Small intestine (tissue), 7 donors: ENCODE data around the gene SORCS2. TPM values are rescaled to one million over a fixed set of nuclear protein-coding genes. Genes with fewer than 3 reads are reported as not detected.

Experiments
- DNase-seq, 2 donors: peaks; one replicate each; pipeline versions ENCODE4 v3.0.0 to v3.0.0-alpha.2; 2013
- FAIRE-seq: peaks from 2 replicates; lab custom pipeline; 2012; peaks lifted over from hg19 to GRCh38; lab: Jason Lieb, UNC
- H3K27ac ChIP-seq, 3 donors: one replicate each; pipeline ENCODE4 v1.5.1; 2013; ENCODE audit warnings: low read length in 2 of 3, mild to moderate bottlenecking in 2 of 3, control low read depth in 1 of 3, inconsistent platforms in 1 of 3, low read depth in 1 of 3, moderate library complexity in 1 of 3
- H3K27me3 ChIP-seq, 3 donors: one replicate each; pipeline ENCODE4 v1.6.1; 2013; ENCODE audit warnings: low read length in 3 of 3, inconsistent platforms in 1 of 3; ENCODE audit not compliant: control insufficient read depth in 3 of 3, insufficient read depth in 3 of 3
- H3K36me3 ChIP-seq, 3 donors: one replicate each; pipeline ENCODE4 v1.6.1; 2013; ENCODE audit warnings: low read length in 3 of 3, inconsistent platforms in 1 of 3, low read depth in 1 of 3, mild to moderate bottlenecking in 1 of 3, moderate library complexity in 1 of 3; ENCODE audit not compliant: control insufficient read depth in 3 of 3, insufficient read depth in 2 of 3
- H3K4me1 ChIP-seq, 3 donors: one replicate each; pipeline ENCODE4 v1.6.1; 2013; ENCODE audit warnings: low read length in 2 of 3, inconsistent platforms in 1 of 3, low read depth in 1 of 3, mild to moderate bottlenecking in 1 of 3, moderate library complexity in 1 of 3; ENCODE audit not compliant: control insufficient read depth in 3 of 3, insufficient read depth in 2 of 3
- H3K4me3 ChIP-seq, 3 donors: one replicate each; pipeline ENCODE4 v1.5.1; 2013; ENCODE audit warnings: low read length in 3 of 3, control low read depth in 1 of 3, inconsistent platforms in 1 of 3, low read depth in 1 of 3, mild to moderate bottlenecking in 1 of 3, moderate library complexity in 1 of 3
- H3K9me3 ChIP-seq, 2 donors: one replicate each; pipeline ENCODE4 v1.6.1; 2013; ENCODE audit warnings: low read depth in 1 of 2, low read length in 1 of 2; ENCODE audit not compliant: control insufficient read depth in 2 of 2, insufficient read depth in 1 of 2
- WGBS, 3 donors: extraction: QIAGEN DNeasy Blood & Tissue Kit; methylation state at CpG; one replicate each; pipeline ENCODE4 v1.1.7; 2013; 5-methylcytosine and 5-hydroxymethylcytosine counted together
- polyA plus RNA-seq, 4 donors: library from polyadenylated mRNA; stranded (reverse) in 3 of 4; unstranded in 1 of 4; fragments of 200-250 nt in 3 of 4; fragments of 120-200 nt in 1 of 4; gene quantifications; one replicate each; pipeline versions ENCODE4 v1.2.1 to v1.2.3, GENCODE V29; 2013
- donor health status: healthy with polysubstance abuse.
- donor health status: control.
- donor health status: control.
- donor health status: Bipolar disorder and iron deficiency.
- donor health status: healthy.

Gene SORCS2
- polyA plus RNA-seq, 4 donors = 0.63 to 3.3 (median 2.2) TPM; not detected in 1

GRCh38 chr4:7790023-7790422 lies 597.7 kb downstream of the SORCS2 start:
- no peak for DNase-seq
- peaks cover 2 to 60% (median 3%) of the 10 kb centered on the region in 3 donors for H3K36me3 ChIP-seq
- no peaks in the 10 kb centered on the region for H3K4me1 ChIP-seq
- no peak for FAIRE-seq
- H3K27me3 ChIP-seq = no peaks in the 10 kb centered on the region
- H3K4me3 ChIP-seq = no peak overlapping the region
- WGBS, 3 donors = 67 to 74% (median 67%) methylated on average over 2 of the region's 2 CpGs
- no peaks in the 10 kb centered on the region for H3K9me3 ChIP-seq
- no peak overlapping the region for H3K27ac ChIP-seq

- no peaks in the 10 kb centered on the region for H3K4me1 ChIP-seq
- no peaks in the 10 kb centered on the region for H3K9me3 ChIP-seq
- DNase-seq = no peak
- 64 to 76% (median 68%) methylated on average over 2 of the region's 2 CpGs for WGBS, 3 donors
- no peak for FAIRE-seq
- no peak overlapping the region for H3K4me3 ChIP-seq
- H3K27me3 ChIP-seq = no peaks in the 10 kb centered on the region
- peaks cover 2 to 51% (median 3%) of the 10 kb centered on the region in 3 donors for H3K36me3 ChIP-seq
- no peak overlapping the region for H3K27ac ChIP-seq
Observed at GRCh38 chr4:7790999-7791398, 598.7 kb downstream of the SORCS2 start.

Other genes starting within 250 kb of the SORCS2 start
- 10 to 100 TPM; 13.5 to 20.8 (median 14.6) TPM for gene TADA2B, start 149.2 kb upstream of the SORCS2 start, polyA plus RNA-seq
- 10 to 100 TPM; 27.6 to 36.8 (median 31.3) TPM for gene GRPEL1, start 124.5 kb upstream of the SORCS2 start, polyA plus RNA-seq
- gene PSAPL1, start 242.4 kb downstream of the SORCS2 start, polyA plus RNA-seq = under 1 TPM in 1 of 4 donors, not detected in 3; 0.58 TPM